Measurements from ENCODE around the gene LRRK1.

Gene LRRK1

DNA sequence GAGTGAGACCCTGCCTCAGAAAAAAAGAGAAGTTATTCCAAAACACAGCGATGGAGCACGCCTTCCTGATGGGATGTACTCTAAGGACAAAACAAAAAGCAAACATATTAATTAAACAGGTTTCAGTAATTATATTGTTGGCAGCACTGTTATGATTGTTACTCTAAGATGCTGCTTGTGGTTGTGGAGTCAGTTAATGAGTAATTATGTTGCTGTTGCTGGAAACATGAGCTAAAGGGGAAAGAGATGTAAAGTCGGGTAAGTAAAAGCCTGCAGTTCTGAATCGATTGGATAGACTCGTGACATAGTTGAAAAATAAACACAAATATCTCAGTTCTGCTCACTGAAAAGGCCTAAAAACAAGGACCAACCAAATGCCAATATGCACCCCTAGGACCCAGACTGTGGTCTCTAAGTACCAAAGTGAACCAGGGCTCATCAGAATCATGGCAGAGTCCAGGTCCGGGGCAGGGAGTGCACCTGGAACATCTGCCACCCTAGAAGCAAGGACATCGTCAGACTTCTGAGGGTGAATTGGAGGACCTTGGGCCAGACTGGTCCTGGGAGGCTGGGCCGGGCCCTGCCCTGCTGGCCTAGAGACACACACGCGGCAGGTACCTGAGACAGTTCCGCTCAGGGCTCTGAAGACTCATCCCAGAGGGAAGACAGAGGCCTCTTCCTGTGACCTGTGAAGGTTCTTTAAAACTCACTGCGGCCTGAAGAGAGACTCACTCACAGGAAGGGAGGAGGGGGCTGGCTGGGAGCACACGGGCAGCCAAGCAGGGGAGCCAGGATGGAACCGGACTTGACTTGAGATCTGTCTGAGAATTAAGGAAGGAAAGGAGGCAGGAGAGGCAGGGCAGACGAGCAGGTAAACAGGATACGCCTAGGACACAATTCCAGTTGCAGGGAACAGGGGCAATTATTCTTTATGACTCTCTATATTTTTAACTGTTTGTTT lies 140.5 kb downstream of the LRRK1 start:
- Histone ChIP-seq H3K4me3 (ENCODE audit: low read depth in 1 of 2, low read length in 2 of 2) (no peak overlapping the region), H3K9ac (ENCODE audit: low read depth, low read length) (no peak overlapping the region), H2AFZ (ENCODE audit: low read depth, low read length) (no peak overlapping the region), H3K27me3 (ENCODE audit: insufficient read depth, low read length, poor library complexity) (no peaks in the 10 kb centered on the region), H3K9me3 (ENCODE audit: insufficient read depth, low read length, severe bottlenecking) (no peaks in the 10 kb centered on the region), H3K4me2 (ENCODE audit: insufficient read depth, low read length) (no peak overlapping the region), H3K27ac (ENCODE audit: low read length) (no peak overlapping the region), H3K36me3 (ENCODE audit: insufficient read depth, low read length) (no peaks in the 10 kb centered on the region), H4K20me1 (ENCODE audit: insufficient read depth, low read length) (no peaks in the 10 kb centered on the region; the same call in 1 of the 2 replicates), H3K4me1 (ENCODE audit: insufficient read depth, low read length) (0 out of 2 replicates have a peak, but pooled peaks cover 5% of the 10 kb centered on the region), H3K79me2 (ENCODE audit: insufficient read depth, low read length) (no peaks in the 10 kb centered on the region)
- ATAC-seq (ENCODE audit: insufficient read depth, low read depth) = no peak
- no peak for TF ChIP-seq EZH2 (IDR thresholded peaks at IDR 0.05; ENCODE audit: borderline replicate concordance, low read depth, low read length, severe bottlenecking)
- TF ChIP-seq, protein P1, sequence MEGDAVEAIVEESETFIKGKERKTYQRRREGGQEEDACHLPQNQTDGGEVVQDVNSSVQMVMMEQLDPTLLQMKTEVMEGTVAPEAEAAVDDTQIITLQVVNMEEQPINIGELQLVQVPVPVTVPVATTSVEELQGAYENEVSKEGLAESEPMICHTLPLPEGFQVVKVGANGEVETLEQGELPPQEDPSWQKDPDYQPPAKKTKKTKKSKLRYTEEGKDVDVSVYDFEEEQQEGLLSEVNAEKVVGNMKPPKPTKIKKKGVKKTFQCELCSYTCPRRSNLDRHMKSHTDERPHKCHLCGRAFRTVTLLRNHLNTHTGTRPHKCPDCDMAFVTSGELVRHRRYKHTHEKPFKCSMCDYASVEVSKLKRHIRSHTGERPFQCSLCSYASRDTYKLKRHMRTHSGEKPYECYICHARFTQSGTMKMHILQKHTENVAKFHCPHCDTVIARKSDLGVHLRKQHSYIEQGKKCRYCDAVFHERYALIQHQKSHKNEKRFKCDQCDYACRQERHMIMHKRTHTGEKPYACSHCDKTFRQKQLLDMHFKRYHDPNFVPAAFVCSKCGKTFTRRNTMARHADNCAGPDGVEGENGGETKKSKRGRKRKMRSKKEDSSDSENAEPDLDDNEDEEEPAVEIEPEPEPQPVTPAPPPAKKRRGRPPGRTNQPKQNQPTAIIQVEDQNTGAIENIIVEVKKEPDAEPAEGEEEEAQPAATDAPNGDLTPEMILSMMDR (IDR thresholded peaks at IDR 0.05; ENCODE audit: borderline replicate concordance, extremely low read depth, low read length, poor library complexity, severe bottlenecking) = no peak
- no peak for DNase-seq

DNA sequence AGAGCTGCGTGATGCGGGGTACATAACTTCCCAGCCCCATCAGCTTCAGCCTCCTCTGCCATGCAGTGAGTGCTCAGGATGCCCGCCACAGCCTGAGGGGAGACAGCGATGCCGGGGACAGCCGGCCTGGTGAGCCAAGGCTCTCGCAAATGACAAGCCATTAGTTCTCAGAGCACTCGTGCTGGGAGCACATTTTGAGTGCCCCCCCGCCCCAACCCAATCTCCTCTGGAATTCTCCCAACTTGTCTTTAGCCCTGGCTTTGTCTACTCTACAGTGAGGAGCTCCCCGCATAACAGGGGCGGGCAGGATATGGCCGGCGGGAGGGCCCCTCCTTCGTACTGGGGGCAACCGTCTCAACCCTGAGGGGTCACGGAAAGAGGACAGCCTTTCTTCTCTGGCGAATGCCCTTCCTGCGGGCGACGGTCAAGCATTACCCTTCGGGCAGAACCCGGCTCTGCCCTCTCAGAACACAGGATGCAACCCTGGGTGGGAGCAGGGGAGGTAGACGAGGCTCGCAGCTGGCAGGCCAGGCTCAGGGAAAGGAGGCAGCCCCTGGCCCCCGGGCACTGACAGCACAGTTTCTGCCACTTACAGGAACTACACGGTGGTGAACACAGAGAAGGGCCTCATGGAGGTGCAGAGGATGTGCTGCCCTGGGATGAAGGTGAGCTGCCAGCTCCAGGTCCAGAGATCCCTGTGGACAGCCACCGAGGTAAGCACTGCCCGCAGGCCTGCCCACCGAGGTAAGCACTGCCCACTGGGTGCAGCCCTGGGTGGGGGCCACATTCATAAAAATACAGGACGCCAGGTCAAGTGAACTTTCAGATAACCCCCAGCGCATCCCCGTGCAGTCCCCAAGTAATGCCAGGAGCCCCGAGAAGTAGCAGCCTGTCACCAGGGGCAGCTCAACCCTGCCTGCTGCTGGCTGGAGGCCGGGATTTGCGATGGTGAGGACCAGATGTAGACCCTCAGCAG lies 141.7 kb downstream of the LRRK1 start:
- no peaks in the 10 kb centered on the region for H3K9me3 ChIP-seq (ENCODE audit: insufficient read depth, low read length, severe bottlenecking)
- no peak for TF ChIP-seq EZH2 (IDR thresholded peaks at IDR 0.05; ENCODE audit: borderline replicate concordance, low read depth, low read length, severe bottlenecking)
- TF ChIP-seq, protein P1 (IDR thresholded peaks at IDR 0.05; ENCODE audit: borderline replicate concordance, extremely low read depth, low read length, poor library complexity, severe bottlenecking) = no peak
- ATAC-seq (ENCODE audit: insufficient read depth, low read depth) = no peak
- no peak overlapping the region for H3K4me3 ChIP-seq (ENCODE audit: low read depth in 1 of 2, low read length in 2 of 2)
- no peaks in the 10 kb centered on the region for H3K79me2 ChIP-seq (ENCODE audit: insufficient read depth, low read length)
- no peak overlapping the region for H3K27ac ChIP-seq (ENCODE audit: low read length)
- H3K9ac ChIP-seq (ENCODE audit: low read depth, low read length) = no peak overlapping the region
- no peak overlapping the region for H3K4me2 ChIP-seq (ENCODE audit: insufficient read depth, low read length)
- no peaks in the 10 kb centered on the region for H4K20me1 ChIP-seq (ENCODE audit: insufficient read depth, low read length)
- H3K4me1 ChIP-seq (ENCODE audit: insufficient read depth, low read length) = 0 out of 2 replicates have a peak, but pooled peaks cover 5% of the 10 kb centered on the region
- no peaks in the 10 kb centered on the region for H3K27me3 ChIP-seq (ENCODE audit: insufficient read depth, low read length, poor library complexity)
- no peak for DNase-seq
- H3K36me3 ChIP-seq (ENCODE audit: insufficient read depth, low read length) = no peaks in the 10 kb centered on the region
- H2AFZ ChIP-seq (ENCODE audit: low read depth, low read length) = no peak overlapping the region

DNA sequence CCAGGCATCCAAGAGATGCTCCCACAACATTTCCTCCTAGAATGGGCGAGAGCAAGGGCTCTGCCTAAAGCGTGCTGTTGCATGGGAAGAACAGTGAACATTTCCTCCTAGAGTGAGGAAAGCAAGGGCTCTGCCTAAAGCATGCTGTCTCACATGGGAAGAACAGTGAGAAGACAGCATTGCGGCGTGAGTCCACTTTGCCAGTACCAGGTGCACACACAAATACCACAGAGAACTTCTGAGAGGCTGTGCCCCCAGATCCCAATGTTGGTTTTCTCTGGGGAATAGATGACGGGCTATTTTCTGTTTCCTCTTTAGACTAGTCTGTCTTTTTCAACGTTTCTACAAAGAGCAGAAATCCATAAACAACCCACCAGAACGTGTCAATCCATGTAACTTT lies 142.9 kb downstream of the LRRK1 start:
- no peaks in the 10 kb centered on the region for H4K20me1 ChIP-seq (ENCODE audit: insufficient read depth, low read length)
- H3K4me2 ChIP-seq (ENCODE audit: insufficient read depth, low read length) = no peak overlapping the region
- TF ChIP-seq, protein P1 (IDR thresholded peaks at IDR 0.05; ENCODE audit: borderline replicate concordance, extremely low read depth, low read length, poor library complexity, severe bottlenecking) = no peak
- TF ChIP-seq EZH2 (IDR thresholded peaks at IDR 0.05; ENCODE audit: borderline replicate concordance, low read depth, low read length, severe bottlenecking) = no peak
- H3K9ac ChIP-seq (ENCODE audit: low read depth, low read length) = no peak overlapping the region
- H3K4me1 ChIP-seq (ENCODE audit: insufficient read depth, low read length) = 0 out of 2 replicates have a peak, but pooled peaks cover 5% of the 10 kb centered on the region
- H3K27ac ChIP-seq (ENCODE audit: low read length) = no peak overlapping the region
- ATAC-seq (ENCODE audit: insufficient read depth, low read depth) (peak; percentile 71), DNase-seq (peak; percentile 23)
- no peak overlapping the region for H2AFZ ChIP-seq (ENCODE audit: low read depth, low read length)
- H3K9me3 ChIP-seq (ENCODE audit: insufficient read depth, low read length, severe bottlenecking) = no peaks in the 10 kb centered on the region
- H3K4me3 ChIP-seq (ENCODE audit: low read depth in 1 of 2, low read length in 2 of 2) = no peak overlapping the region
- no peaks in the 10 kb centered on the region for H3K79me2 ChIP-seq (ENCODE audit: insufficient read depth, low read length)
- H3K36me3 ChIP-seq (ENCODE audit: insufficient read depth, low read length) = no peaks in the 10 kb centered on the region
- no peaks in the 10 kb centered on the region for H3K27me3 ChIP-seq (ENCODE audit: insufficient read depth, low read length, poor library complexity)
